ENCODE measurements around the gene LPCAT1. TPM values are rescaled to one million over a fixed set of nuclear protein-coding genes. Genes with fewer than 3 reads are reported as not detected.

The LPCAT1 gene
- total RNA-seq, 1 experiment from 2014 or later, result 59.8 TPM

DNA sequence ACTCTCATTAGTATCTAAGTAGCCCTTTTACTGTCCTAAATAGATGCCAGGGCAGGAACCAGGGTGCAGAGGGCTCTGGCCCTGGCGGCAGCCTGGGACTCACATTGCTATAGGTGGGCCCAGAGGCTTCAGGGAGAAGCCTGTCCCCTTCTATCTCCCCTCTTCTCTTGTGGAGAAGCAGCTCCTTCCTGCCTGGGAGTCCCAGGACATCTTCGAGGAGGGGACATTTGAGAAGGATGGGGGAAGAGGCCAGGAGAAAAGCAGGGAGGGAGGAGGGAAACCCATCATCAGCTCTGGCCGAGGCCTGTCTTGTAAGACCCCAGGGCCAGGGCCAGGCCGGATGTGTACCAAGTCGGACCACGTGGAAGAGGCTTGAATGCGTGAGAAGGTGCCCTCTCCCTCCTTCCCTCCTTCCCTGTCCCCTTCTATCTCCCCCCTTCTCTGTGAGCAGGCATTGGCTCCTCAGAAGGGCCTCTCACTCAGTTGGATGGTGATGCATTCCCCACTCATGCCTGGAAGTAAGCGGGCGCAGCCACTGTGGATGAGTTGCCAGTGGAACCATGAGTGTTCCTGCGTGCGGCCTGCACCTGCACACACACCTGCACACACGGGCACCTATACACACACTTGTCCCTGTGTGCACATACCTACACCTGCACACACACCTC lies 20.7 kb upstream of the LPCAT1 start:
- H3K9me3 ChIP-seq (ENCODE audit: control insufficient read depth, insufficient read depth, low read depth, low read length), result no peaks in the 10 kb centered on the region
- CTCF ChIA-PET, result no interaction called here
- TF ChIP-seq, protein P1, sequence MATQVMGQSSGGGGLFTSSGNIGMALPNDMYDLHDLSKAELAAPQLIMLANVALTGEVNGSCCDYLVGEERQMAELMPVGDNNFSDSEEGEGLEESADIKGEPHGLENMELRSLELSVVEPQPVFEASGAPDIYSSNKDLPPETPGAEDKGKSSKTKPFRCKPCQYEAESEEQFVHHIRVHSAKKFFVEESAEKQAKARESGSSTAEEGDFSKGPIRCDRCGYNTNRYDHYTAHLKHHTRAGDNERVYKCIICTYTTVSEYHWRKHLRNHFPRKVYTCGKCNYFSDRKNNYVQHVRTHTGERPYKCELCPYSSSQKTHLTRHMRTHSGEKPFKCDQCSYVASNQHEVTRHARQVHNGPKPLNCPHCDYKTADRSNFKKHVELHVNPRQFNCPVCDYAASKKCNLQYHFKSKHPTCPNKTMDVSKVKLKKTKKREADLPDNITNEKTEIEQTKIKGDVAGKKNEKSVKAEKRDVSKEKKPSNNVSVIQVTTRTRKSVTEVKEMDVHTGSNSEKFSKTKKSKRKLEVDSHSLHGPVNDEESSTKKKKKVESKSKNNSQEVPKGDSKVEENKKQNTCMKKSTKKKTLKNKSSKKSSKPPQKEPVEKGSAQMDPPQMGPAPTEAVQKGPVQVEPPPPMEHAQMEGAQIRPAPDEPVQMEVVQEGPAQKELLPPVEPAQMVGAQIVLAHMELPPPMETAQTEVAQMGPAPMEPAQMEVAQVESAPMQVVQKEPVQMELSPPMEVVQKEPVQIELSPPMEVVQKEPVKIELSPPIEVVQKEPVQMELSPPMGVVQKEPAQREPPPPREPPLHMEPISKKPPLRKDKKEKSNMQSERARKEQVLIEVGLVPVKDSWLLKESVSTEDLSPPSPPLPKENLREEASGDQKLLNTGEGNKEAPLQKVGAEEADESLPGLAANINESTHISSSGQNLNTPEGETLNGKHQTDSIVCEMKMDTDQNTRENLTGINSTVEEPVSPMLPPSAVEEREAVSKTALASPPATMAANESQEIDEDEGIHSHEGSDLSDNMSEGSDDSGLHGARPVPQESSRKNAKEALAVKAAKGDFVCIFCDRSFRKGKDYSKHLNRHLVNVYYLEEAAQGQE (IDR thresholded peaks at IDR 0.05; ENCODE audit: insufficient read depth in 1 of 2, low read depth in 2 of 2, low read length in 1 of 2), result no peak
- no peak overlapping the region for H3K4me3 ChIP-seq (ENCODE audit: low read depth in 2 of 2, low read length in 2 of 2)
- POLR2A ChIA-PET, result no interaction called here
- no peak for DNase-seq (ENCODE audit: low read depth, low spot score)
- no TSS peak for BruUV-seq (replicated peaks)
- 0 out of 2 replicates have a peak, but pooled peaks have one; percentile 14 for ATAC-seq
- intact Hi-C loops (cut with micrococcal nuclease; ENCODE audit: unreplicated experiment) (no loop called here), in situ Hi-C loops (cut with HindIII; ENCODE audit: low pct_unique_long_range_greater_than_20kb, low sequenced_read_pairs) (no loop called here)
- H3K4me1 ChIP-seq (ENCODE audit: control insufficient read depth, insufficient read depth, low read length), result 0 out of 2 replicates have a peak, but pooled peaks cover 3% of the 10 kb centered on the region
- H3K36me3 ChIP-seq (ENCODE audit: control insufficient read depth, insufficient read depth, low read length), result no peaks in the 10 kb centered on the region
- H3K27me3 ChIP-seq (ENCODE audit: control insufficient read depth, insufficient read depth, low read length), result no peaks in the 10 kb centered on the region
- no peak overlapping the region for H3K27ac ChIP-seq (ENCODE audit: low read length)

DNA sequence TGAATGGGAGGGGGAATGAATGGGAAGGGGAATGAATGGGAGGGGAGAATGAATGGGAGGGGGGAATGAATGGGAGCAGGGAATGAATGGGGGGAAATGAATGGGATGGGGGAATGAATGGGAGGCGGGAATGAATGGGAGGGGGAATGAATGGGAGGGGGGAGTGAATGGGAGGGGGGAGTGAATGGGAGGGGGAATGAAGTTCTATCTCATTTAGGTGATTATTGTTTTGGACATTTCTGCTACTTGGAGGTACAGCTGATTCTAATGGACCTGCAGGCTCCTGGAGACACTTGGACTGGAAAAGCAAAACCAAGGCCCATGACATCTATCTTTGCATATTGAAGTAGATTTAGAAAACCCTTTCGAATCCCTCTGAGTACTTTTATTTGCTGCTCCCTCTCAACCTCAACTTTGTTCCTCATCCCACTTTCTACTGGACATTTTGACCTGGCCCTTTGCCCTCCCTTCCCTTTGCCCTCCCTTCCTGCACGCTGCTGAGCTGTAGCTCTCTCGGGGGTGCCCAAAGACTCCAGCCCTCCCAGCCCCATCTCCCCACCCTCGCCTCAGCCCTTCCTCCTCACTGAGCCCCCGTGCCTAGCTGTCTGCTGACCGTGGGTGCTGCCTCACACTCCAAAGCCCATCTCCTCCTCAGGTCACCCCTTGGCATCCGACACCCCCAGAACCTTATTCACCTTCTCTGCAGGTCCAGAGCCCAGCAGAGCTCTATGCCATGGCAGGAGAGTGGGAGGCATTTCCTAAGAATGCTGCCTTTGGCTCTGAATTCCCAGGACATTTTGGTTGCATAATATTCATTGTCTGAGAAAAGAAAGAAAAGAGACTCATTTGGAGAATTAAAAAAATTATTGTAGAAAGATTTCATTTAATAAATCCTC lies 19.9 kb upstream of the LPCAT1 start:
- no peaks in the 10 kb centered on the region for H3K36me3 ChIP-seq (ENCODE audit: control insufficient read depth, insufficient read depth, low read length)
- no peaks in the 10 kb centered on the region for H3K27me3 ChIP-seq (ENCODE audit: control insufficient read depth, insufficient read depth, low read length)
- H3K4me1 ChIP-seq (ENCODE audit: control insufficient read depth, insufficient read depth, low read length), result 0 out of 2 replicates have a peak, but pooled peaks cover 3% of the 10 kb centered on the region
- TF ChIP-seq, protein P2, sequence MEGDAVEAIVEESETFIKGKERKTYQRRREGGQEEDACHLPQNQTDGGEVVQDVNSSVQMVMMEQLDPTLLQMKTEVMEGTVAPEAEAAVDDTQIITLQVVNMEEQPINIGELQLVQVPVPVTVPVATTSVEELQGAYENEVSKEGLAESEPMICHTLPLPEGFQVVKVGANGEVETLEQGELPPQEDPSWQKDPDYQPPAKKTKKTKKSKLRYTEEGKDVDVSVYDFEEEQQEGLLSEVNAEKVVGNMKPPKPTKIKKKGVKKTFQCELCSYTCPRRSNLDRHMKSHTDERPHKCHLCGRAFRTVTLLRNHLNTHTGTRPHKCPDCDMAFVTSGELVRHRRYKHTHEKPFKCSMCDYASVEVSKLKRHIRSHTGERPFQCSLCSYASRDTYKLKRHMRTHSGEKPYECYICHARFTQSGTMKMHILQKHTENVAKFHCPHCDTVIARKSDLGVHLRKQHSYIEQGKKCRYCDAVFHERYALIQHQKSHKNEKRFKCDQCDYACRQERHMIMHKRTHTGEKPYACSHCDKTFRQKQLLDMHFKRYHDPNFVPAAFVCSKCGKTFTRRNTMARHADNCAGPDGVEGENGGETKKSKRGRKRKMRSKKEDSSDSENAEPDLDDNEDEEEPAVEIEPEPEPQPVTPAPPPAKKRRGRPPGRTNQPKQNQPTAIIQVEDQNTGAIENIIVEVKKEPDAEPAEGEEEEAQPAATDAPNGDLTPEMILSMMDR (IDR thresholded peaks at IDR 0.05), result no peak
- TF ChIP-seq SIN3A (IDR thresholded peaks at IDR 0.05; ENCODE audit: borderline replicate concordance, insufficient read depth, low read depth, low read length) (no peak), POLR2AphosphoS5 (IDR thresholded peaks at IDR 0.05; ENCODE audit: low read depth, low read length) (no peak), TCF7L2 (IDR thresholded peaks at IDR 0.05; ENCODE audit: low read depth, low read length) (no peak)
- TF ChIP-seq, protein P1 (IDR thresholded peaks at IDR 0.05; ENCODE audit: insufficient read depth in 1 of 2, low read depth in 2 of 2, low read length in 1 of 2), result no peak
- DNase-seq (ENCODE audit: low read depth, low spot score) (no peak), ATAC-seq (no peak)
- no peak overlapping the region for H3K27ac ChIP-seq (ENCODE audit: low read length)
- no peak overlapping the region for H3K4me3 ChIP-seq (ENCODE audit: low read depth in 2 of 2, low read length in 2 of 2)
- in situ Hi-C loops (cut with HindIII; ENCODE audit: low pct_unique_long_range_greater_than_20kb, low sequenced_read_pairs) (no loop called here), intact Hi-C loops (cut with micrococcal nuclease; ENCODE audit: unreplicated experiment) (no loop called here)
- H3K9me3 ChIP-seq (ENCODE audit: control insufficient read depth, insufficient read depth, low read depth, low read length), result no peaks in the 10 kb centered on the region
- CTCF ChIA-PET, result no interaction called here
- no TSS peak for BruUV-seq (replicated peaks)
- POLR2A ChIA-PET, result no interaction called here

Data from Panc1 (cell line).